Measurements from ENCODE around the gene TTC1.

Gene TTC1

DNA sequence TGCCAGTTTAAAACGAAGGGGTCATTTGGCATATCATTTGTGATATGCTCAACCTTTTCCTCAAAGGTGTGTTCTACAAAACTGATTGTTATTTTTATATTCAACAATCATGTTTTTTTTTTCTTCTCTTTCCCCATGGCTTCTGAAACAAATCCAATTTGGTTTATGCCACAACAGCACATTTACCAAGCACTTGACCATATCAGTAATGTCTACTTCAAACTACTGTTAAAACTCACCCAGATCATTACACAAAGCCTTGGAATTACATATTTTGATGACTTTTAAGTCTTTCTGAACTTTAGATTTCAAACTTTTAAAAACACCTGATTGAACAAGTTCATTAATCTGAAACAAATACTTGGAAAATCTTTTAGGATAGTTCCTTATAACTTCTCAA lies 81.1 kb downstream of the TTC1 start:
- DNase-seq = no peak

DNA sequence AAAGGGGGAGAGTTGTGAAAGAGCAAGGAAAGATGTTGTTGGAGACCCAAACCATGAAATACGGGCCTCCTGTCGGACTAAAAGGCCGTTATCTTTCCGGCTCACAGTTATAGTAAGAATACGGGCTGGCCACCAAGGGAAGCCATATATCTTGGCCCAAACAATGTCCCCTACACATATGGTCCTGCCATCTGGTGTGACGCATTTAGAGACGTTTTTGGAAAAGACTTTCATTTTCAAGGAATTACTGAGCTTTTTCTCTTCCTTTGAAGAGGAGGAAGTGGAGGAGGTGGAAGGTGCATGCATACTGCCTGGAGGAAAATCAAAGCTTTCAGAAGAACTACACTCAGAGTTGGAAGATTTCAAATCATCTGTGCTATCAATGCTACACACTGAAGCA lies 83.6 kb downstream of the TTC1 start:
- no peak for DNase-seq

DNA sequence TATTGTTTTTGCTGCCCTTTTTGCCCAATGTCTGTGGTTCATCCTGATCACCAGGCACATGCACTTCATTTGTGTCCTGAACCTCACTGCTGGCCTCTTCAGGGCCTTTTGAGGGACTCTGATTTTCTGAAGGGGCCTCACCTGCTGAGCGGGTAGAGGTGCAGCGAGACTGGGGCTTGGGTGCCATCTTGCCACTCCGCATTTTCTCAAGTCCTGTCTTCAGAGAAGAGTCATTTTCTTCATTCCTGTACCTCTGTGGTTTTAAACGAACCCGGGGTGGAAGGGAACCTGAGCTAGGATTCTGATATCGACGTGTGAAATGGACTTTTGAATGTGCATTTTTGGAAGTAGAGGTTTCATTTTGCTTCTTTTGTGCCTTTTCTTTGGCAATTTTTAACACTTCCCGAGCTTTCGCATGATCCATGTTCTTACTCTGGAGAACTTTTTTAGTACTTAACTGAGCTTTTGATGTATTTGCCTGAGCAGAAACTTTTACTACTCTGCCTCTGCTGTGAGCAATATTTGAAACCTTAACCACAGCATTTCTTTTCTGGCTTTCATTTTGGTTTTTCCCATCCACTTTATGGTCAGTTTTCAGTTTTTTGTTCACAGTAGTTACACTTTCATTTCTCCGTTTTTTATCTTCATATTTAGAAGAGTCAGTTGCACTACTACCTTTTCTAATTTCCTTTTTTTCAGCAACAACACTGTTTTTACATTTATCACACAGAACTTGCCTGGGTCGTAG lies 84.2 kb downstream of the TTC1 start:
- DNase-seq = no peak

DNA sequence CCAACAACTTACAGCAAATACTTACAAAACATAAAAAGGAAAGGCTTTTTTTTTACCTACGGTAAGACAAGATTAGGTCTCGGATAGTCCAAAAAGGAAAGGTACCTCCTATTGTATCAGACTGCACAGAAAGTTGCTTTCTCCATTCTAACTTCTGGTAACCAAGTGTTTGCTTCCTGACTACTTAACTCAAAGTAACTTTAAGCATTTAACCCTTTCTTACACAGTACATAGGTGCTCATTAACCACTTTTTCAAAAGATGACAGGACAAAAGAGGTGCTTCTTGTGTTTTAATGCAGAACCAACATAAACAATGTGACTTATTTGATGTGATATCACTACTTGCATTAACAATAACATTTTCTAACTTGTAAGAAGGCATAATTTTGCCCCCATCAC lies 87.2 kb downstream of the TTC1 start:
- no peak for DNase-seq

DNA sequence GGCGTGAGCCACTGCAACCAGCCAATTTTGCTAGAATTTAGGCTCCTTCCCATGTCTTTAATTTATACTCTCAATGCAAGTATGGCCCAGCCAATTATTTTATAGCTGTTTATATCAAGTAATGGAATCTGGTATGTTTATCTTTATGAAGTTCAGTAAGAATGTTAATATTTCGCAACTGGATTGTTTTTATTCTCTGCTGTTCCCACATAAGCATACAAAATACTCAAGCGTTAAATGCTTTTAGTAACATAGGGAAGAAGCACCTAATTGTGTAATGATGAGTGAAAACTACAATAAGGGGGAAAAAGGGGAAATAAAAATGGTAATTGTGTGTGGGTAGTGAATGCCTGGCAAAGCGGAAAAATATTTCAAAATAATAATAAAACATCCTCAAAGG lies 89.1 kb downstream of the TTC1 start:
- DNase-seq = no peak

DNA sequence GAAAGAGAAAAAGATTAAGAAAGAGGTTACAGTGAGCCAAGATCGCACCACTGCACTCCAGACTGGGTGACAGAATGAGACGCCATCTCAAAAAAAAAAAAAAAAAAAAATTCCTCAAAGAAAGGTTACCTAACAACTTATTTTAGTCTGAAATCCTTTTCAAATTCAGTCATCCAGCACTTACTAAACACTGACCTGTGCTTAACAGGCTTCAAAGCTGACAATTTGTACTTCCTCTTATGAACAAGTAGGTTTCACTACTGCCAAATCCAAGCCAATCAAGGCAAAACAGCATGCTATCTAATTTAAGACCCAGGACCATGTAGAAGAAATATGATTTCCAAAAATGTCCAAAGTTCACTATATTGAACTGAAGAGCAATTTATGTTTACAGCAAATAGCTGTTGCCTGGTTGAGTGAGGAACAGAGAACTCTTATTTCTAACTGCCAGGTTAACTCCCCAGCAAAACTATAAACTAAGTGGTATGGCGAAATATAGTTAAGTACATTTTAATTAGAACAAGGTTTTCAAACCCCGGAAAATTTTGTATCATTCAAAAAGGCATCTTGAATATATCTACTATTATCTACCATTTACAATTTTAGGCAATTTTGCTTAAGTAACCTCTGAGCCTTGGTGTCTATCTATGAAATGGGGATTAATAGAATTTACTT lies 96.9 kb downstream of the TTC1 start:
- DNase-seq = no peak

DNA sequence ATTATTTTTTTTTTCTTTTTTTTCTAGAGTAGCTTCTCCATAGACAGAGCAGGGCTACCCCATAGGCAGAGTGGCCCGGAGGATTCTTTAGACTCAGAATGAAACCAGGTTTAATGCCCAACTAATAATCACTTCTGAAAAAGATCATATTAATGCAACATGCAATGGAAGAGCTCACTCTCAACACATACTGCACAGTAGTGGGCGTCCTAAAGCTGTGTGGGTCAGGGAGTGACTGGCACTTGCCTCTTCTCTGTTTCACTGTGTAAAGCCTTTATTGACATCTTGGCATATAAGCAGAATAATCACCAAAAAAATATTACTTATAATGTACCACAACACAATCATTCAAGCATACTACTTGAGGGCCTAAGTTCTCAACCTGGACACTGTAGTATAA lies 99.2 kb downstream of the TTC1 start:
- DNase-seq = no peak
